ENCODE data around the gene CNIH2. TPM values are rescaled to one million over a fixed set of nuclear protein-coding genes. Genes with fewer than 3 reads are reported as not detected.
"Not testable (repeated sequence)": the region's sequence is repeated elsewhere in the genome, so short reads cannot be mapped to it uniquely, and the experiment has no call there.

Gene CNIH2
- total RNA-seq: 0.04 and 0.07 TPM in 2 replicates

DNA sequence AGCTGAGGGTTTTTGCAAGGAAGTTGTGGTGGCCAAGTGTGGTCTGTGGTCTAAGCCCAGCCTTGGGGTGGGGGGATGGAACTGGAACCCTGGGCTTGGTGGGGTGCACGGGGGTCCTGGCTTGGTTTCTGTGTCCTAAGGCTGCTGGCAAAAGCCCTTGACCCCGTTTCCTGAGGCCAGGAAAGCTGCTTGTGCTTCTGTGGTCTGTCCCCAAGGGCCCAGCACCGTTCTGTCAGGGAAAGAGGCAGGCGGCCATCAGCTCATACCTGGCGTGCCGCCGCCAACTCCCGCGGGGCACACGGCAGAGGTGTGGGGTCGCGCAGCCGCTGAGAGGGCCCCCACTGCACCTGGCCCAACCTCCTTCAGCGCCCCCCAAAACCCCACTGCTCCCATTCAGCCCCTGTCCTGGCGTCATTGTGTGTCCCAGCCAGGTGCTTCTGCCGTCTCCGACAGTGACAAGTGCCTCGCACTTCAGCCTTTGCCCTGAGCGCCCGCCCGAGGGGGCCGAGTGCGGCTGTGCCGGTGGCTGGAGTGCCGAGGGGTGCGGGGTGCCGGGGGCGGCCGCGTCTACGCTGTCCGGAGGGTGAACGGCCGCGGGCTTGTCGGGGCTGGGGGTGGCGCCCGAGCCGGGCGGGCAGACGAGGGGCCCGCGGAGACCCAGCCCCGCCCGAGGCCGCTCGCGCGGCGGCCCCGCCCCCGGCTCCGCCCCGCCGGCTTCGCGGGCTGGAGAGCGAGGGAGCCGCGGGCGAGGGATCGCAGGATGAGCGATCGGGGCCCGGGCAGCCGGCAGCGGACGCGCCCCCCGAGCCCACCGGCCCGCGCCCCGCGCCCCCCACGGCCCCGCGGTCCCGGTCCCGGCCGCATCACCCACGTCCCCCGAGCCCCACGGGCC lies at the start of gene CNIH2:
TSS of gene CNIH2 (plus strand) at position 705 of the 892 bp plus-strand sequence. CDS start 282 bp downstream, outside the sequence.
- no peak for DNase-seq (ENCODE audit: low read depth, low spot score)

DNA sequence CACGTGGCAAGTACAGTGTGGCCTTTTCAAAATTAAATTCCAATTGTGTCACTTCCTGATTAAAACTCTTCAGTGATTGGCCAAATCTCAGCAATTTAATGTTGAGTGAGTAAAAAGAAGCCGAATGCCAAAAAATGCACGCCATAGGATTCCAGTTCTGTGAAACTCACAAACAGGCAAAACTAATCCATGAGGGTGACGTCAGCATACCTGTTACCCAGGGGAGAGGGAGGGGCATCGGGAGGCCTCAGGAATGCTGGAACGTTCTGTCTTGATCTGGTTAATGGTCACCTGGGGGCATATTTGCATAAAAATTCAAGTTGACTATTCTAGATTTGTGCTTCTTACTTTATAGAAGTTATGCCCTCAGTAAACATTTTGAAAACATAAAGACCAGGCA lies 49.5 kb upstream of the CNIH2 start:
- no peak for DNase-seq (ENCODE audit: low read depth, low spot score)

DNA sequence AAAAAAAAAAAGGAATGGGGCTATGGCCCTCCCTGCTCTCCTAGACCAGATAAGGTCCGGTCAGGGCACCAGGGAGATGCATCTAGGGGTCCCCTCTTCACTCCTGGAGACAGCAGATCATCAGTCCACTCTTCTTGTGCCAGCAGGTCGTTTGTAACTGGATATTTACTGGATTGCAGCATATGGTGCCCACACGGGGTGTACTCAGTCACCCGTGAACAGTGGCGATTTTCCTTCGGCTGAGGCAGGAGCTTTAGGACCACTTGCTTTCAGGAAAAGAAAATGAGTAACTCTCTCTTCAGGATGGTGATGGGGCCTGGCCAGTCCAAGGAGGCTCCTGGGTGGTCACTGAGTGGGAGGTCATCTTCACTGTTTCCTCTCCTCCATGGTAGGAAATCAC lies 47.8 kb upstream of the CNIH2 start:
- no peak for DNase-seq (ENCODE audit: low read depth, low spot score)

DNA sequence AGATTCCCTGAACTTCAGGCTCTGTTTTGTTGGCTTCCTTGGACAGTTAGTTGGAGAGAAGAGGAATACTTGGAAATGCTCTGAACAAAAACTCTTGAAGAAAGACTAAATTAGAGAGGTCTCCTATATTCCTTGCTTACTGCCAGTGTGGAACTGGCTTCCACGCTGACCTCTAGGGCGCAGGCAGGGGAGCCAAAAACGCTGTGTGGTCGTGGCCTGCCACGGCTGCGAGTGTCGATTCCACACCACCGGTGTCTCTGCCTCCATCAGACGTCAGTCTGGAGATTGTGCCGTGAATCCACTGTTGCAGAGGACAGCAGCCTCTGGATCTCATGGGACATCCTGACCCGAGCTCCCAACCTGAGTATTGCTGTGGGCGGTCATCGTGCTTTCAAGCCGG lies 47.0 kb upstream of the CNIH2 start:
- no peak for DNase-seq (ENCODE audit: low read depth, low spot score)

DNA sequence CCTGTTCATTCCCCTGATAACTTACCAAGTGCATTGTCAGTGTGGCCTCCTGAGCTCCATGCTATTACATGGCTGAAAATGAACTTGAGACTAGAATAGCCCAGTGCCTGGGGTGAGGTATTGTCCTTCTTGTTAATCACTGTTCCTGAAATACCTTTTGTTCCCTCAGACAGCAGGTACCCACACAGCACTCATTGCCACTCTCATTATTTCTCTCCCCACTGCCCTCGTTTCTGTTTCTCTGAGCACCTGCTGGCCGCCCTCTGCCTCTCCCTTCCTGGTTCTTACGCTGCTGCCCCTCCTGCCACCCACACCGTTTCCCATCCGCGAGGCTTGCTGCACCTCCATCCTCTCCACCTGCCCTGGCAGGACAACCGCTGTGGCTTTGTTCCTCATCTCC lies 46.4 kb upstream of the CNIH2 start:
- DNase-seq (ENCODE audit: low read depth, low spot score): no peak

DNA sequence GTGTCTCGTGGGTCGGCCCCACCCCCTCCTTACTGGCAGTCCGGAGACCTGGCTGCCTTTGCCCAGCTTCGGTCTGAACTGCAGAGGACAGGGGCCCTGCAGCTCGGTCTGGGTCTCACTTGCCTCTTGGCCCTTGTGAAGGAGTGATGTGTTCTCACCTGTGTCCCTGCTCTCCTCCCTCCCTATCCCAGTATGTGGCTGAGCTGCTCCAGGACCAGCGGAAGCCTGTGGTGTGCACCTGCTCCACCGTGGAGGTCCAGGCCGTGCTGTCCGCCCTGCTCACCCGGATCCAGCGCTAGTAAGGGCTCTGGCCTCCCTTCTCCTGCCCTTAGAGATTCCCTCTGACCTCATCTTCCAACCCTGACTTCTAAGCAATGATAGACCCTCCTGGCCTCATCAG lies 45.2 kb upstream of the CNIH2 start:
- no peak for DNase-seq (ENCODE audit: low read depth, low spot score)

DNA sequence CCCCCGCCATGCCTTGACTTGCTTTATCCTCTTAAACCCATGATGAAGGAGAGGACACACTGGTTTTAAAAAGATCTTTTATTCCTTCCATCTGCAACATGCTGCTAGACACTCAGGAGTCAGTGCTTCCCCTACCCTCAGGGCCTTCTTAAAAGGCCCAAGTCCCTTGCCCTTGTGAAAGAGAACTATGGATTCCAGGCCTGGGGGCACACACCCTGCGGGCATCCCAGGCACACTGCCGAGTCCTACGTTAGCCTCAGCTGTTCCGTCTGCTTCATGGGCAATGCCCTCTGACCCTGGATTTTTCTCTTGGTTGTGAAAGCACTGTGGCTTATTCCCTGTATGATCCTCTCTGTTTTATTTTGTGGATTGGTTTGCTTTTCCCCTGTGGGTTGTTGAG lies 44.7 kb upstream of the CNIH2 start:
- DNase-seq (ENCODE audit: low read depth, low spot score): no peak

DNA sequence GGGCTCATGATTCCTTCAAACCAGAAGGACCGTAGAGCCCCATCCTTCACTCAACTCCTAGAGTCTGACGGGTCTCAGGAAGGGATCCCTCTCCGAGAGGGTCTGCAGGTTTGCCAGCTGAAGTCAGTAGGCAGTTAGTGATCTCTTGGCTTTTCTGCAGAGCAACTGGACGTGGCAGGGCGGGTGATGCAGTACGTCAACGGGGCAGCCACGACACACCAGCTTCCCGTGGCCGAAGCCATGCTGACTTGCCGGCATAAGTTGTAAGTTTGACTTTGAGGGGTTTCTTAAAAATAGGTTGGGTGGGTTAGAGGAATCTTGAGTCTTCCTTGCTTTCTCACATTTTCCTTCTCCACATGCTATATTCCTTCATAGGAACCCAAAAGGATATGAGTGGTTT lies 42.8 kb upstream of the CNIH2 start:
- DNase-seq (ENCODE audit: low read depth, low spot score): no peak

DNA sequence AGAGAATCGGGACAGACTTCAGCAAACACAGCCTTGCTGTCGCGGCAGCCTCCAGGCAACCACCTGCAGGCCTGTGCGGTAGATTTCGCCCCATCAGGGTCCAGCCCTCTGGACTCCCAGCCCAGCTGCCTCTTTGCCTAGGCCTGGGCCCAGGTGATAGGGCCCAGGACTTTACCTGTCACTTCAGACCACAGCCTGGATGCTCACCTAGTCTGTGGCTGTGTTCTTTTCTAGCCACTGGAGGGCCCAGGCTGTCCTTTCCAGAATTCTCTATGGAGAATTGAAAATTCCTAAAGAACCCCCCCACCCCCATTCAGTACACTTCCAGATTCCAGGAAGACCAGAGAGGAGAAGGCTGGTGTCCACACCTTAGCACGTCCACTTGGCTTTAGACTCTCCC lies 40.1 kb upstream of the CNIH2 start:
- DNase-seq (ENCODE audit: low read depth, low spot score): no peak

DNA sequence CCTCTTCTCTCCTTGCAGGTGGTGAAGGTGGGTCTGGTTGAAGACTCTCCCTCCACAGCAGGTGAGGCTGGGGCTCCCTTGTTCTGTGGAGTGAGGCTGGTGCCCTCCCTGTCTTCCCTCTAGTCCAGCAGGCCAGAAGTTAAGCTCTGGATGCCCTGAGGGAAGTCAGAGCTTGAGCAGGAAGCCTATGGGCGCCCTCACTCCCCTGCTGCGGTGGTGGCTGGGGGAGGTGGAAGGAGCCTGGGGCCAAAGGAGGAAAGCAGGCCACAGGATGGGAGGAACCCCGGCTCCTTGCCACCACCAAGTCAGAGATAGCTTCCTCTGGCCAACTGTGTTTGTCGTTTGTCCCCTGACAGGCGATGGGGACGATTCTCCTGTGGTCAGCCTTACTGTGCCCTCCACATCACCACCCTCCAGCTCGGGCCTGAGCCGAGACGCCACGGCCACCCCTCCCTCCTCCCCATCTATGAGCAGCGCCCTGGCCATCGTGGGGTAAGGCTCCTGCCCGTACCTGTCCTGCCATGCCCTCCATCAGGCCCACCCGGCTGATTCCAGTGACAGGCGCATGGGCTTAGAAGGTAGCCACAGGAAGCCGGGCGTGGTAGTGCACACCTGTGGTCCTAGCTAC lies 39.1 kb upstream of the CNIH2 start:
- DNase-seq (ENCODE audit: low read depth, low spot score): no peak

DNA sequence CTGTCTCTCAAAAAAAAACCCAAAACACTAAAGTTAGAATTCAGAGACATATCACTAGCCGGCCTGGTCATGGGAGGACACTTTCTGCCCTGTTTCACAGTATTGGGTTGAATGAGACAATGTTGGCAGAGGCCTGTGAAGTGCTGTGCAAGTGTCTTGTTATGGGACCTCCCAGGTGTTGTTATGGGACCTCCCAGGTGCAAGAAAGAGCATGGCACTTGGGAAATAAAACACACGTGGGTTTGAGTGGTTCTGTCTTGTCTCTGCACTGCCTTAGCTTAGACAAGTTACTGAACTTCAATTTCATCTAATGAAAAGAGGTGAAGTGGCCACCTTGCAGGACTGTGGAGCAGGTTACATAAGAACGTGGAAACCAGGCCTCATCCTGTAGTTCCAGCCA lies 38.5 kb upstream of the CNIH2 start:
- DNase-seq (ENCODE audit: low read depth, low spot score): no peak

DNA sequence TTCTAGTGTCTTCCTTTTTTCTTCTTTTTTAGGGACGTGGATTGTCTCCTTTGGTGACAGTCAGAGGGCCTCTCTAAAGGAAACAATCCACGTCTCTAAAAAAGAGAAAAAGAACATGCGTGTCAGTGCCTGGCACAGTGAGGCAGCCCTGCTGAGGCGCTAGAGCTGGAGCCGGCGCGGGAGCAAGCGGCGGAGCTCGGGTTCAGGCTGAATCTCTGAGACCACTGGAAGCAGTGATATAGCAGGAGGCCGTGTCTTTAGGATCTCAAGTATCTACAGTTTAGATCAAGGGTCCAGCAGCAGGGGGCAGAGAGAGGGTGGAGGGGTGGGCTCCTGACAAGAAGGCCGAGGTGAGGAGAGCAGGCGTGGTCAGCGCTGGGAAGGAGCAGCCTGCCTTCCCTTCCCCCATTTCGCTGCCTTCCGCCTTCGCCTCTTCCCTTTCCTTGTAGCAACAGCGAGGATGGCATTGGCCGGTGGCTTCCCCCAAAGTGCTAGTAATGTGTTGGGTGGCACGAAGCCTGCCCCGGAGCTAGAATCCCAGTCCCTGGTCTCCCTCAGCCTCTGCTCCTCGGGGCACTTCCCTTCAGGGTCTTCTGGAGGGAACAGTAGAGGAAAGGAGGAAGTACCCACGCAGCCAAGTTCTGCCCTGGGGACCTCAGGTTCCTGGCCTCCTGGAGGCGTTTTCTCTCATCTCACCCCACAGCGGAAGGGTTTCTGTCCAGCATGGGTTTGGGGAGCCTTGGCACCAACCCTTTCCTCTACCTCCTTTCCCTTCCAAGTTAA lies 37.8 kb upstream of the CNIH2 start:
- no peak for DNase-seq (ENCODE audit: low read depth, low spot score)

DNA sequence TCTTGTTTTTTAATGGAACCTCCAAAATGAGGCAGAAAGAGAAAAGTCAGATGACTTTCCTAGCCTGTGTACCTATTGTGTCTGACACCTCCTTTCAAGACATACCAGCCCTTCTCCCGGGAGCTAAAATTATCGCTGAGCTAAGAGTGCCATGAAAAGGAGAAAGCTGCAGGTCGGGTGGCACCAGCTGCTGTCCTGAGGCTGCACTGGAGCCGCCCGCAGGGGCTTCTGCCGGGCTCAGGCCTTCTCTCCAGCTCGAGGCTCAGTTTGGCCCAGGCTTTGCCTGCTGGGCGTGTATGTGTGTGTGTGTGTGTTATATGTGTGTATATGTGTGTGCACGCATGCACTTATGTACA lies 37.2 kb upstream of the CNIH2 start:
- DNase-seq (ENCODE audit: low read depth, low spot score): no peak

DNA sequence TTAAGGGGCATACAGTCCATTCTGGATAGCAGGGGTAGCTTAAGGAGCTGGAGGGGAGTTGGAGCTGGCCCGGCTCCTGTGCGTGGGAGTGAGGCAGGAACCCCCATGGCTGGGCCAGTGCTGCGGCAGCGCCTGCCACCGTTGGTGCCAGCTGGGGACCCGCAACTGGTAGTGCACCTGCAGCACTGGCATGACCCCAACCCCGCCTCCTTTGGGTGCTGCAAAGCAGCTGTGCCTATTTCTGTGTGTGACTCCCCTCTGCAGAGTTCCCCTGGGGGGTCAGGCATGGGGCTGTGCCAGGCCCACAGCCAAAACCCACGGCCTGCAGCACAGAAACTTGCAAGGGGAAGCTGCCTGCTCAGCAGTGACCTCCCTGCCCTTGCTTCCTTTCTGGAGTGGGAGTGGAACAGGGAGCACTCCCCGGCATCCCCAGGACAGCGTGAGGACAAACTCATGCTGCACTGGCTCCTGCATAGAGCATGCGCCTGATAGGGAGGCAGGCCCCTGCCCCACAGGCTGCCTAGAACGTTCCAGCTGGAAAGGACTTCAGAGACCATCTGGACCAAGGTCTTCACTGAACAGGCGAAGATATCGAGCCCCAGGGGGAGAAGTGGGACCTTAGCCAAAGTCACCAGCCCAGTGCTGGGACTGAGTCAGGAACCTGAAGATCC lies 35.7 kb upstream of the CNIH2 start:
- no peak for DNase-seq (ENCODE audit: low read depth, low spot score)

DNA sequence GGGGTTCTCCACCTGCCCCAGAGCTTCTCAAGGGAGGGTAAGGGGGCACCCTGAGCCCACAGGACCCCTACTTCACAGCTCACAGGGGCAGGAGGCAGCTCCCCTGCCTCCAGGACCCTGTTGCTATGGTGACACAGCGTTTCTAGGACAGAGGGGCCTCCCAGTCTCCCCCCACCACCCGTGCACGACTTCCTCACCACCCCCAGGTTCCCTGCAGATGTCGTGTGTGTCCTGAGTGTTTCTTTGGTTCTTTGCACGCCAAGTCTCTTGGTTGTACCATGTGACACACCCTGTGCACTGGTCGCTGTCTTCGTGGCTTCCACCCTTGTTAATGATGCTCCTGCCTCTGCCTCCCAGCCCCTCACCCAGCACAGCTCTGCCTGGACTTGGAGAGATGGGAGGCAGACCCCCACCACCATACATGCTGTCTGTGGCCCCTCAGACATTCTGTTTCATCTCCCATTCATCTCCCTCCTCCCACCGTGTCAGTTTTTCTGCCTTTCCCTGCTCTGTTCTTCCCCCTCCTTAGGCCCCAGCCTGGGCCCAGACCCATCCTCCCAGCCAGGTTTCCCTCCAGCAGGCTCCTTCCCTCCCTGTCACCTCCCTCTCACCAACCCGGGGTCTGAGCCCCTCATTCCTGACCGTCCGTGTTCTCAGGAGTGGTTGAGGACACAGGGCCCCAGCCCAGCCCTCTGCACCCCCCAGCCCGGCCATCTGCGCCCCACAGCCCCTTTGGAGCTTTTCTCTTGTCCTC lies 34.0 kb upstream of the CNIH2 start:
- no peak for DNase-seq (ENCODE audit: low read depth, low spot score)

DNA sequence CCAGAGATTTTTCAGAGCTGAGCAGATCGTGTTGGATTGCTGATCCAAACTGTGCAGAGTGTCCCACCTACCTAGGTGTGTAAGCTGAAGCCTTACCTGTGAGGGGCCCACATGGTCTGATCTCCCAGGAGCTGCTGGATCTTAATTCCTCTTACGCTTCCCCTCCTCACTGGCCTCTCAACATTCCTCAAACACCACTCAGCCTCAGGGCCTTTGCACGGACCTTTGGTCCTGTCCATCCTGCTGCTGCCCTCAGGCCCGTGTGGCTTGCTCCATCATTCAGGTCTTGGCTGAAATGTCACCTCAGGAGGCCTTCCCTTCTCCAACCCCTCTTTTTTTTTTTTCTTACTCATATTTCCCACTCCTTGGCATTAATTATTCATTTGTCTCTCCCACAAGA lies 30.7 kb upstream of the CNIH2 start:
- no peak for DNase-seq (ENCODE audit: low read depth, low spot score)

DNA sequence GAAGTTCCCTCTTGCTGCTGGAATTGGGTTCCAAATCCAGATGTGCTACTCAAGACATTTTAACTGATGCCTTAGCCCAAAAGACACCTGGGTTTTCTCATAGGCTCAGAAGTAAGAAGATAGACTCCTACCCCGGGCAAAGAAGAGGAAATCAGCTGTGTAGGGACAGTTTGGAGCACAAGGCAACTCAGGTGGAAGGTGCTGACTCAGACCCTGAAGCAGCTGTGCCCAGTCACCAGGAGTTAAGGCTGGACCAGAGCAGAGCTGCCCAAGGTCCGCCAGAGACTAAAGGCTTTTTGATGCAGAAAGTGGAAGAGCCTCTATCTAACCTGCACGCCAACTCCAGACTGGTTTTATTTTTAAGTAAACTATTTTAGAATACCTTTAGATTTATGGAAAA lies 30.2 kb upstream of the CNIH2 start:
- DNase-seq (ENCODE audit: low read depth, low spot score): no peak

DNA sequence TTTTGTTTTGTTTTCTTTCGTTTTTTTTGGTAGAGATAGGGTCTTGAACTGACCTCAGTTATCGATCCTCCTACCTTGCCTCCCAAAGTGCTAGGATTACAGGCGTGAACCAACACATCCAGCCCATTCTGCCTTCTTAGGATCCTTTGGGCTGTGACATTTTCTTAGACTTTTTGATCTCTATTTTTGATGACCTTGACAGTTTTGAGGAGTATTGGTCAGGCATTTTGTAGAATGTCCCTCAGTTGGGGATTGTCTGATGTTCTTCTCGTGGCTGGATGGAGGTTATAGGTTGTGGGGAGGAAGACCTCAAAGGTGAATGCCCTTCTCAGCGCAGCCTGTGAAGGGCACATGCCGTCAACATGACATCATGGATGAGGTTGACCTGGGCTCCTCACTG lies 29.1 kb upstream of the CNIH2 start:
- no peak for DNase-seq (ENCODE audit: low read depth, low spot score)

DNA sequence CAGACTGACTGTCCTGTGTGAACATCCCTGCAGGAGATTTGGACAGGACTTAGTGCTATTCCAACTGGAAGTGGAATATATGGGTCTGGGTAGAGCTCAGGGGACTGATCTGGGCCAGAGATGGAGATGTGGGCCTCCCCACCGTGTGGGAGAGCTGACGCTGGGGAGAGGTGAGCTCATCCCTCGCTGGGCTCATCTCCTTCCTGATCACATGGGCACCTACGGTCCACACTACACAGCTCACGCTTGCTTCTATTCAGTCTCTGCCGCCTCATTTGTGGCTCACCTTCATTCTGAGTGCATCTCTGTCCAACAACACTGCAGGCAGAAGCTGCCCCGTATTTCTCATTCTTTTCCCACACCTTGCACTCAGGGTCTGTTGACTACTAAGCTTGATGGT lies 26.2 kb upstream of the CNIH2 start:
- DNase-seq (ENCODE audit: low read depth, low spot score): no peak

DNA sequence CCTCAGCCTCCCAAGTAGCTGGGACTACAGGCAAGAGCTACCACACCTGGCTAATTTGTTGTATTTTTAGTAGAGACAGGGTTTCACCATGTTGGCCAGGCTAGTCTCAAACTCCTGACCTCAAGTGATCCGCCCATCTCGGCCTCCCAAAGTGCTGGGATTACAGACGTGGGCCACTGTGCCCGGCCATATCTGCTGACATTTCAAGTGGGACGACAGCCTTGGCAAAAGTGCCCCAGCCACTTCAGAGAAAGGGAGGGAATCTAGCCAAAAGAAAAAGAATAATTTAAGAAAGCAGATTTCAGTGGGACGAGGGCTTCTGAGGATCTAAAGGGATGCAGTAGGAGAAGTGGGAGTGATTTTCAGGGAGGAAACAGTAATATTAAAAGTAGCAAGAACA lies 24.9 kb upstream of the CNIH2 start:
- DNase-seq (ENCODE audit: low read depth, low spot score): not testable (repeated sequence)

DNA sequence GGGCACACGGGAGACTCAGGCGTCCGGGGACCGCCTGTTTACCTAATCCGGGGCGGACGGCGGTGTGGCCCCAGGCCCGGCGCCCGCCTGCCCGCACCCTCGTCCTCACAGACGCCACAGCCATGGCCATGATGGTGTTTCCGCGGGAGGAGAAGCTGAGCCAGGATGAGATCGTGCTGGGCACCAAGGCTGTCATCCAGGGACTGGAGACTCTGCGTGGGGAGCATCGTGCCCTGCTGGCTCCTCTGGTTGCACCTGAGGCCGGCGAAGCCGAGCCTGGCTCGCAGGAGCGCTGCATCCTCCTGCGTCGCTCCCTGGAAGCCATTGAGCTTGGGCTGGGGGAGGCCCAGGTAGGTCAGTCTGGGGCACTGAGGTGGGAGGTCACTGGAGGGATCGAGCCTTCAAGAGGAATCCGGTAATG lies 19.5 kb upstream of the CNIH2 start:
- no peak for DNase-seq (ENCODE audit: low read depth, low spot score)
